GM23338 (cell line): ENCODE data around the gene FBLN2.

ENCODE experiments used
- CTCF ChIP-seq, 2 experiments: fragments of 200-600 bp in 1 of 2; sonication (generic) in 1 of 2; conservative IDR thresholded peaks; 2 replicates each; pipeline versions ENCODE4 v1.5.1 to v1.6.1; 2016 to 2017; ENCODE audit warnings: antibody characterized with exemption in 2 of 2, low read depth in 2 of 2, mild to moderate bottlenecking in 2 of 2, moderate library complexity in 1 of 2
- EZH2 ChIP-seq: fragments of 200-600 bp; sonication (generic); IDR thresholded peaks from one replicate; pipeline ENCODE4 v1.8.0; 2017; ENCODE audit warnings: antibody characterized with exemption, mild to moderate bottlenecking, low read depth; ENCODE audit not compliant: unreplicated experiment
- EZH2phosphoT487 ChIP-seq: fragments of 200-600 bp; sonication (generic); IDR thresholded peaks from one replicate; pipeline ENCODE4 v1.8.1; 2018; ENCODE audit warnings: antibody characterized with exemption; ENCODE audit not compliant: unreplicated experiment
- JUNB ChIP-seq: IDR thresholded peaks from one replicate; pipeline ENCODE4 v1.6.1; 2016; ENCODE audit warnings: antibody characterized with exemption; ENCODE audit not compliant: unreplicated experiment

- TF ChIP-seq CTCF (conservative IDR thresholded peaks at IDR 0.05; ENCODE audit: low read depth in 2 of 2) (no peak), EZH2phosphoT487 (no peak), EZH2 (no peak), JUNB (no peak)
Measured at GRCh38 chr3:13543253-13543652, 5.7 kb upstream of the FBLN2 start.
